HG03135 (cell line): ENCODE data around the gene MVK.

Experiments used
- ATAC-seq: cut with Tn5 transposase; IDR thresholded peaks from one replicate; pipeline ENCODE4 v1.9.1; 2021; ENCODE audit warnings: mild to moderate bottlenecking, moderate library complexity; ENCODE audit not compliant: unreplicated experiment

The MVK gene

GRCh38 chr12:109544955-109545531 is 28.6 kb upstream of the MVK start:
- ATAC-seq, result no peak

- ATAC-seq, result no peak
Measured at GRCh38 chr12:109545826-109546225, 27.8 kb upstream of the MVK start.

DNA sequence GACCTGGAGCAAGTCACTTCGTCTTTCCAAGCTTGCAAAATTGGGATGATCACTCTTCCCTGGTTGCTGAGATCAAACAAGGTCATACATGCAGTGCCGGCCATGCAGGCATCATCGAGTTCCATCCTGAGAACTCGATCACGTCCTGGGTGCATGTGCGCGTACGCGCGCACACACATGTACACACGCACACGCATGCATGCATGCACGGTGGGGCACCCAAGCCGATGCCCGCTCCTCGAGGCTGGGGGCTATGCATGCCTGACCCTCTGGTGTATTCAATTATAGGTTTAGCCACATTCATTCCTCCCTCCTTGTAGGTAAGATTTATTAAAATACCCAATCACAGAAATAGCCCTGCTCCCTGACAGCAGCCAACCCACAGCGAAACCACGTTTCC is 26.3 kb upstream of the MVK start:
- no peak for ATAC-seq

GRCh38 chr12:109548258-109548657 is 25.3 kb upstream of the MVK start:
- no peak for ATAC-seq

- ATAC-seq, result no peak
Measured at GRCh38 chr12:109549613-109550270, 23.9 kb upstream of the MVK start.

- no peak for ATAC-seq
Measured at GRCh38 chr12:109550281-109550680, 23.3 kb upstream of the MVK start.

GRCh38 chr12:109551108-109551507 is 22.5 kb upstream of the MVK start:
- ATAC-seq, result no peak

DNA sequence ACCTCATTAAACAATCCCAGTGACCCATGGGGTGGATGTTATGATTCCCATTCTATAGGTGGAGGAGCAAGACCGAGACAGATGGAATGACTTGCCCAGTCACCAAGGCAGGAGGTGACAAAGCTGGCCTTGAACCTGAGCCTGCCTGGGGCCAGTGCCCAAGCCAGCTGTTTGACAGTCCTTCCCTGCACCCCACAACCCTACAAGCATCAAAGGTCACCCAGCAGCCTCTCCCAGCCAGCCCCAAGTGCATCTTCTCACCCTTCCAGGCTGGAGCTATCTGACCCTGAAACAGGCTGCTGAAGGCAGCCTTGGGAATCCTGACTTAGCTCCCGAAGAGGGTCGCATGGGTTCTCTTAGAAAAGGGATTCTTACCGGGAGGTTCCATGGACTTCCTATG is 20.6 kb upstream of the MVK start:
- ATAC-seq, result no peak

GRCh38 chr12:109553483-109553882 is 20.1 kb upstream of the MVK start:
- ATAC-seq, result no peak

- ATAC-seq, result no peak
Measured at GRCh38 chr12:109553906-109554500, 19.6 kb upstream of the MVK start.

DNA sequence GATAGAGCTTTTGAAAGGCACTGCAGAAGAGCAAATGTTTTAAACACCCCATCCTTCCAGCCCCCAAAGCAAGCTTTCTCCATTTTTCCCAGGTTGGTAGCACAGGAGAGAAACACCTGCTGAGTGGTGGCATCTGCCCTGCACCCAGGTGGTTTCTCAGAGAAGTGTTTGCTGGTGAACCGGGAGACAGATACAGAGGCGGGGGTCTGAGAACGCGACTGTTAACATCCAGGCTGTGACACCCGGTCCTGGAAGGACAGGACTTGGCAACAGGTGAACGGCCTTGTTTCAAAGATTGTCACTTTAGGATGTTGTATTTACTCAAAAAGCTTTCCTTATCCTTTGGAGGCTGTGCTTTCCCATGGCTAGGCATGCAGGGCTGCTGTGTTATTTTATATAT is 18.8 kb upstream of the MVK start:
- no peak for ATAC-seq

GRCh38 chr12:109555431-109556315 is 17.9 kb upstream of the MVK start:
- ATAC-seq, result no peak

- no peak for ATAC-seq
Measured at GRCh38 chr12:109557200-109557599, 16.4 kb upstream of the MVK start.

DNA sequence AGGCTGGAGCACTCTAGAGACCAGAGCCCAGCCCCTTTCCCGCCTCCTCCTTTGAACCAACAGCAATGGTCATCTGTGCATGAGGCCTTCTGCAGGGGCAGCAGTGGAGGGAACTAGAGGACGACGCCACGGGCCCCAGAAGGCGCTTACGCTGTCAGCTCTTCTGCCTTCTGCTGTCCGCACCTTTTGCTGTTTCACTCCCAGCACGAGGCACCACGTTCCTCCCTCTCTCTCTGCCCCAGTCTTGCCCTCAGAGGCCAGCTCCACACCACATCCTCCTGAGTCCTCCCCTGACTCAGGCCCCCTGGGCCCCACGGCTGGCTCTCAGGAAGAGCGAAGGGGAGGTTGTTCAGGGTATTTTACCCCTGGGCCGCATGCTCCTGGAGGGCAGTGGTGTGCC is 15.8 kb upstream of the MVK start:
- ATAC-seq, result no peak

DNA sequence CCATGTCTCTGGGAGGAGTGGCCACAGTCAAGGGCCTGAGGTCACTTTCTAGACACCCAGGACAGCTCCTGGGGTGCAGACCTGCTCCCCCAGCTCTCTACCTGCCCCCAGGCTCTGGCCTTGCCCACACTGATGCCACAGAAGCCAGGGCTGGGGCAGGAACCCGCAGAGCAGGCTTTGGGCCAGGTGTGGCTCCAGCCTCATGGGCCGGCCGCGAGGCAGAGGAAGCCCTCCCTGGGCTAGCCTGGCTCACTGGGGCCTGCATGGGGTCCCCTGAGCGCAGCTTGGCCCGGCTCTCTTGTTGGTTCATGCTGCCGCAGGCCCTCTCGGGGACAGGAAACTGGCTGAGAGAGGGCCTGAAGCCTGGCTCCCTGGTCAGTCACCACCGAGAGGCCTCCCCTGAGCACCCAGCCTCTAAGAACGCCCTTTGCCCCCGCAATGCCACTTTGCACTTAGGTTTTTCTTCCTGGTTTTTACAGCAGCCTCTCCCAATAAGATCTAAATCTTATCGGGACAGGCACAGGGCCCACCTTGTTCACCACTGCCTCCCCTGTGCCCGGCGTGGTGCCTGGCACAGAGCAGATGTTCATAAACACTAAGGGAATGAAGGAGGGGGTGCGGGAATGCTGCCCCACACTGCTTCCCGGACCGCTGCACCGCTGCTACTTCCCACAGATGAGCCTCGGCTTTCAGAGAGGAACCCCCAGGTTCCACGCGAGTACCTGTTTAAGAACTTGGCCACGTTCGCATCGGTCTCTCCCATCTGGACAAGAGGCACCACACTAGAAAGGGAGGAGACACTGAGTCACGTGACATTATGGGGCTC is 15.0 kb upstream of the MVK start:
- no peak for ATAC-seq

GRCh38 chr12:109559200-109559505 is 14.4 kb upstream of the MVK start:
- ATAC-seq, result no peak

- no peak for ATAC-seq
Measured at GRCh38 chr12:109559601-109560000, 14.0 kb upstream of the MVK start.

DNA sequence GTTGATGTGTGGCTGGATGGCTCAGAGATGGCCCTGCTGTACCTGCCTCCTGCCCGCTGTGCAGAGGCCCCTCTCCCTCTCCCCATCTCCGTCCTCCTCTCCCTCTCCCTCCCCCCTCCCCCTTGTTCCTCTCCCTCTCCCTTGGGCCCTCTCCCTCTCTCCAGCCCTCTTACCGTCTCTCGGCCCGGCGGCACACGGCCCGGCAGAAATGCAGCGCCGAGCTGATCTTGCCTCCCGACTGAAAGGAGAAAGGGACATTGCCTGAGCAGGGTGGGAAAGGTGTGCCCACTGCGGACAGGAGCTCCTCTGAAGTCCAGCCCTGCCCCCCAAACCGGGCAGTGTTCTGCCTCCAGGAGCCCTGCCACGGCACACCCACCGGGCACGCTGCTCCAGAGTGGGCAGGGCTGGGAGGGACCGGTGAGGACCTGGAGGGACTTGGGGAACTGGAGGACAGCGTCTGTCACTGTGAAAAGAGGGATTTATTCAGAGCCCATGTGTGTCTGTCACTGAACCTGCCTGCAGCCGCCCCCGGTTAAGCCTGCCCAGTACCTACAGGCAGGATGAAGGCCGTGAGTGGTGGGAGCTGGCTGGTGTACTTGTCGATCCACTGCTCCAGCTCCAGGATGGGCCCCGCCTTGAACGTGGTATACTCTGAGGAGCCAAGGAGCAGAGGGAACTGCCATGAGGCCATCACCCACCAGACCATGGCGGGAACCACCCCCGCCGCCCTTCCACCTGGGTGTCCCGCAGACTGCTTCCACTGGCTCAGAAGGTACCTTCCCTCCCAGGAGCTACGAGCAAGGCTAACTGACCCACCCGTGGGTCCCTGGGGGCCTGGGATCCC is 12.5 kb upstream of the MVK start:
- no peak for ATAC-seq

DNA sequence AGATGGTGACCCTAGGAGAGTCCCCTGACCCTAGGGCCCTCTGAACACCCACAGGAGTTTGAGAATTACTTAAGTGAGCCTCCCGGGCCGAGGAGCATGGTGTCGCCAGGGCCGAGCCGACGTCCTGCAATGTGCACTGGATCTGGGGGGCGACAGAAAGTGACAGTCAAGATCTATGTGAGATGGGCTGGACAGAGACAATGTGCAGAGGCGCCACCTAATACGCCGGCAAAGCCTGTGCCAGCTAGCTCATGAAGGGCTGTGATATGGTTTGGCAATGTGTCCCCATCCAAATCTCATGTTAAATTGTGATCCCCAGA is 11.9 kb upstream of the MVK start:
- no peak for ATAC-seq

DNA sequence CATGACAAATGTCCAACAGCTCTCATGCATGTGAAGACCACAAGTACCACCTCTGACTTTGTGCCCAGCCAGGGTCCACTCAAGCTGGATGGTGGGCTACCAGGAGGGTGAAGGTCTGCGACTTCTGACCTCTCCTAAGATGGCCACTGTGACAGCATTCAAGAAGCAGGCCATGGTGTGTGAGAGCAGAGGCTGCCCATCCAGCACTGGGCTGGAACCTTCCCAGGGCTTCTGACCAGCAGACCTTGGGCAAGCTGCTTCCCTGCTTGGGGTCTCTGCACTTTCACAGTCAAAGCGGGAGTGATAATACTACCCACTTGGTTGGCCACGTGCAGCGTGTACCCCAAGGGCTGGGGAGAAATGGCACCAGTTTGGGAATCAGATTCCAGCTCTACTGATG is 10.7 kb upstream of the MVK start:
- no peak for ATAC-seq
